NT2/D1 (cell line): ENCODE data around the gene SRSF4.

ENCODE experiments used
- DNase-seq: peaks from one replicate; pipeline ENCODE4 v3.0.0-alpha.2; 2011; ENCODE audit warnings: low read depth, low spot score
- H3K27me3 ChIP-seq: 2 replicates; pipeline ENCODE4 v1.6.0; 2011; ENCODE audit warnings: mild to moderate bottlenecking; ENCODE audit not compliant: insufficient read length, insufficient read depth
- H3K36me3 ChIP-seq: 2 replicates; pipeline ENCODE4 v1.6.1; 2011; ENCODE audit warnings: mild to moderate bottlenecking, low read length, mixed read lengths; ENCODE audit not compliant: insufficient read depth, insufficient read length
- H3K4me1 ChIP-seq: 2 replicates; pipeline ENCODE4 v1.5.1; 2011; ENCODE audit not compliant: insufficient read depth, insufficient read length
- H3K4me3 ChIP-seq: 2 replicates; pipeline ENCODE4 v1.5.1; 2011; ENCODE audit warnings: low read depth; ENCODE audit not compliant: insufficient read length
- H3K9ac ChIP-seq: 2 replicates; pipeline ENCODE4 v1.6.0; 2011; ENCODE audit warnings: low read depth; ENCODE audit not compliant: insufficient read length
- H3K9me3 ChIP-seq: 2 replicates; pipeline ENCODE4 v1.5.1; 2011; ENCODE audit warnings: mild to moderate bottlenecking, low read length; ENCODE audit not compliant: insufficient read depth
- SUZ12 ChIP-seq: IDR thresholded peaks from 2 replicates; pipeline ENCODE4 v1.6.1; 2011; ENCODE audit not compliant: insufficient read length, insufficient read depth; ENCODE audit errors: extremely low read depth
- YY1 ChIP-seq: IDR thresholded peaks from 2 replicates; pipeline ENCODE4 v1.6.1; 2011; ENCODE audit not compliant: insufficient read length, insufficient read depth
- ZNF274 ChIP-seq: IDR thresholded peaks from 2 replicates; pipeline ENCODE4 v1.6.1; 2011; ENCODE audit warnings: mild to moderate bottlenecking, low read depth, low read length

Gene SRSF4

DNA sequence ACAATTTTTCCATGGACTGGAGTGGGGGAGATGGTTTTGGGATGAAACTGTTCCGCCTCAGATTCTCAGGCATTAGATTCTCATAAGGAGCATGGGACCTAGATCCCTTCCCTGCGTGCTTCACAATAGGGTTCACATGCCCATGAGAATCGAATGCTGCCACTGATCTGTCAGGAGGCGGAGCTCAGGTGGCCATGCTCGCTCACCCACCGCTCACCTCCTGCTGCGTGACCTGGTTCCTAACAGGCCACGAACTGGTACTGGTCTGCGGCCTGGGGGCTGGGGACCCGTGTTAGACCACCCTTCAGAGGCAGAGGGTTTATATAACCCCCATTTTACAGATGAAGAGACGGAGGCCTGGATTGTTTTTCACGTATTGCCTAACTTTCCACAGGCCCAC lies 16.3 kb upstream of the SRSF4 start:
- H3K9me3 ChIP-seq = no peaks in the 10 kb centered on the region
- no peak overlapping the region for H3K9ac ChIP-seq
- peaks cover 13% of the 10 kb centered on the region for H3K4me1 ChIP-seq
- peaks cover 93% of the 10 kb centered on the region for H3K36me3 ChIP-seq
- no peak for DNase-seq
- H3K4me3 ChIP-seq = no peak overlapping the region
- TF ChIP-seq SUZ12 (no peak), YY1 (no peak), ZNF274 (no peak)
- no peaks in the 10 kb centered on the region for H3K27me3 ChIP-seq

DNA sequence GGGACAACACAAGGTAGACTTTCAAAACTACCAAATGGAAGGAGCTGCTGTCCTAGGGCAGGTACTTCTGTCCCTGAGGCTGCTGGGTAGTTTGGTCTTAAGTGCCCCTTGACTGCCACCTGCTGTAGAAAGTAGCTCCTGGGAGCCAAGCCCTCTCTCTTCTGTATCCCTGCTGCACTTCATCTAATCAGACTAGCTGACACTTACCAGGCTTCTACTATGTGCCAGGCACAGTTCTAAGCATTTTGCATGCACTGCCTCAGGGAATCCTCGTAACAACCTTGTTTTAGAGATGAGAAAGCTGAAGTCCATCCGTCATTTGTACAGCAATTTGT lies 15.9 kb upstream of the SRSF4 start:
- Histone ChIP-seq H3K9ac (no peak overlapping the region), H3K36me3 (peaks cover 95% of the 10 kb centered on the region), H3K4me1 (peaks cover 12% of the 10 kb centered on the region), H3K4me3 (no peak overlapping the region), H3K9me3 (no peaks in the 10 kb centered on the region), H3K27me3 (no peaks in the 10 kb centered on the region)
- DNase-seq = no peak
- no peak for TF ChIP-seq YY1
- no peak for TF ChIP-seq ZNF274
- no peak for TF ChIP-seq SUZ12

GRCh38 chr1:29196863-29197589 lies 15.3 kb upstream of the SRSF4 start:
- DNase-seq = no peak
- Histone ChIP-seq H3K9me3 (no peaks in the 10 kb centered on the region), H3K27me3 (no peaks in the 10 kb centered on the region), H3K9ac (no peak overlapping the region), H3K4me3 (no peak overlapping the region), H3K4me1 (peaks cover 6% of the 10 kb centered on the region), H3K36me3 (peaks cover 95% of the 10 kb centered on the region)
- TF ChIP-seq SUZ12 = no peak

GRCh38 chr1:29195881-29196291 lies 14.2 kb upstream of the SRSF4 start:
- no peak for DNase-seq
- H3K9me3 ChIP-seq = peaks cover 4% of the 10 kb centered on the region; the same call in 1 of the 2 replicates
- H3K4me1 ChIP-seq = peaks cover 3% of the 10 kb centered on the region
- no peak overlapping the region for H3K4me3 ChIP-seq
- H3K36me3 ChIP-seq = peaks cover 86% of the 10 kb centered on the region
- TF ChIP-seq YY1 = no peak
- TF ChIP-seq SUZ12 = no peak
- no peak for TF ChIP-seq ZNF274
- H3K9ac ChIP-seq = no peak overlapping the region
- no peaks in the 10 kb centered on the region for H3K27me3 ChIP-seq

DNA sequence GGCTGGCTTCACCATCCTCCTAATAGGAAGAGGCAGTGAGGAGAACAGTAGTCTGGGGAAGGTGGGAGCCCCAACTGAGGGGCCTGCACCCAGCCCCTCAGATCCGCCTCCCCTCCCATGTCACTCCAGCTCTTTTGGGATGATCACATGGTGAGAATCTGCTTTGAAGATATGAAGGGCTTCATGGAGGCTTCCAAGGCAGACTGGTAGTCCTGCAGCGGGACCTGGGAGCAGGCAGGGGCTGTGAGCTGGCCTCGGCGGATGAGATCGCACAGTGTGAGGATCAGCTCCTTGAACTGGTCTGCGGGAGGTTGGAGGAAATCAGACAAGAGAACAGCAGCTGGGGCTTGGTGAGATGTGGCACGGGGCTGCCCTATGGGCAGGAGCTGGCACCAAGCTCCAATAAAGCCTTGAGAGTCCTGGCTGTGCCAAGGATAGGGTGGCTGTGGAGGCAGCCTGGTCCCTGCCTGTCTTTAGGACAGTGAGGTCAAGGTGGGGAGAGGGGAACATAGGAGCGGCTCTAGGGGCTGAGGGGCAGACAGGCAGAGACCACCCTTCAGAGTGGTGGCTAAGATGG lies 12.3 kb upstream of the SRSF4 start:
- Histone ChIP-seq H3K4me3 (no peak overlapping the region), H3K9ac (no peak overlapping the region), H3K4me1 (peaks cover 3% of the 10 kb centered on the region), H3K36me3 (peaks cover 74% of the 10 kb centered on the region), H3K9me3 (peaks cover 11% of the 10 kb centered on the region; the same call in 1 of the 2 replicates), H3K27me3 (no peaks in the 10 kb centered on the region)
- TF ChIP-seq ZNF274 = no peak
- TF ChIP-seq SUZ12 = no peak
- no peak for TF ChIP-seq YY1
- no peak for DNase-seq

DNA sequence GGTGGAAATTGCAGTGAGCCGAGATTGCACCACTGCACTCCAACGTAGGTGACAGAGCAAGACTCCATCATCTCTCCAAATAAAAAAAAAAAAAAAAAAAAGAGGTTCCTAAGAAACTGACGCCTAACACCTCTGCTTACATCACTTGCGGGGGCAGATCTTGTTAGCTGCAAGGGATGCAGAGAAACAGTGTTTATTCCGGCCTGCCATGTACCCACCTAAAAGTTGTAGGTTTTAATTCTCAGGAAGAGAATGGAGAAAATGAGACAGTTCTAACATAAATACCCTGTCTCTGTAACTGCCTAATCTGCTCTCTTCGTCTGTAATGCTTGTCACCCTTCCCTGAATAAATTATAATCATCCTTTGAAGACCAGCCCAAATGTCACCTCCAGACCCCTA lies 9.0 kb upstream of the SRSF4 start:
- H3K9ac ChIP-seq = no peak overlapping the region
- peaks cover 11% of the 10 kb centered on the region; the same call in 1 of the 2 replicates for H3K9me3 ChIP-seq
- H3K27me3 ChIP-seq = no peaks in the 10 kb centered on the region
- TF ChIP-seq ZNF274 (no peak), SUZ12 (no peak), YY1 (no peak)
- no peak overlapping the region for H3K4me3 ChIP-seq
- peaks cover 4% of the 10 kb centered on the region for H3K4me1 ChIP-seq
- no peak for DNase-seq
- peaks cover 44% of the 10 kb centered on the region for H3K36me3 ChIP-seq

- Histone ChIP-seq H3K36me3 (peaks cover 8% of the 10 kb centered on the region), H3K27me3 (no peaks in the 10 kb centered on the region)
Measured at GRCh38 chr1:29186707-29187106, 5.0 kb upstream of the SRSF4 start.

GRCh38 chr1:29186252-29186651 lies 4.6 kb upstream of the SRSF4 start:
- TF ChIP-seq ZNF274 (no peak), SUZ12 (no peak), YY1 (no peak)
- Histone ChIP-seq H3K4me1 (peaks cover 5% of the 10 kb centered on the region), H3K36me3 (peaks cover 8% of the 10 kb centered on the region), H3K9ac (no peak overlapping the region), H3K27me3 (no peaks in the 10 kb centered on the region), H3K4me3 (no peak overlapping the region), H3K9me3 (peaks cover 10% of the 10 kb centered on the region; the same call in 1 of the 2 replicates)
- no peak for DNase-seq

More at GRCh38 chr1:29186707-29187106, 5.0 kb upstream of the SRSF4 start:
- Histone ChIP-seq H3K9me3 (peaks cover 11% of the 10 kb centered on the region; the same call in 1 of the 2 replicates), H3K4me1 (peaks cover 5% of the 10 kb centered on the region), H3K9ac (peak overlapping the region; percentile 4), H3K4me3 (no peak overlapping the region)
- DNase-seq = peak; percentile 69
- TF ChIP-seq YY1 (no peak), ZNF274 (no peak), SUZ12 (no peak)
